G401.6 (cell line): ENCODE measurements around the gene WHAMM.
"Not testable (repeated sequence)": the region's sequence is repeated elsewhere in the genome, so short reads cannot be mapped to it uniquely, and the experiment has no call there.

Experiments used
- FAIRE-seq: peaks from 2 replicates; lab custom pipeline; 2012; peaks lifted over from hg19 to GRCh38; lab: Jason Lieb, UNC

The WHAMM gene, protein sequence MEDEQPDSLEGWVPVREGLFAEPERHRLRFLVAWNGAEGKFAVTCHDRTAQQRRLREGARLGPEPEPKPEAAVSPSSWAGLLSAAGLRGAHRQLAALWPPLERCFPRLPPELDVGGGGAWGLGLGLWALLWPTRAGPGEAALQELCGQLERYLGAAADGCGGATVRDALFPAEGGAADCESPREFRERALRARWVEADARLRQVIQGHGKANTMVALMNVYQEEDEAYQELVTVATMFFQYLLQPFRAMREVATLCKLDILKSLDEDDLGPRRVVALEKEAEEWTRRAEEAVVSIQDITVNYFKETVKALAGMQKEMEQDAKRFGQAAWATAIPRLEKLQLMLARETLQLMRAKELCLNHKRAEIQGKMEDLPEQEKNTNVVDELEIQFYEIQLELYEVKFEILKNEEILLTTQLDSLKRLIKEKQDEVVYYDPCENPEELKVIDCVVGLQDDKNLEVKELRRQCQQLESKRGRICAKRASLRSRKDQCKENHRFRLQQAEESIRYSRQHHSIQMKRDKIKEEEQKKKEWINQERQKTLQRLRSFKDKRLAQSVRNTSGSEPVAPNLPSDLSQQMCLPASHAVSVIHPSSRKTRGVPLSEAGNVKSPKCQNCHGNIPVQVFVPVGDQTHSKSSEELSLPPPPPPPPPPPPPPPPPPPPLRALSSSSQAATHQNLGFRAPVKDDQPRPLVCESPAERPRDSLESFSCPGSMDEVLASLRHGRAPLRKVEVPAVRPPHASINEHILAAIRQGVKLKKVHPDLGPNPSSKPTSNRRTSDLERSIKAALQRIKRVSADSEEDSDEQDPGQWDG

DNA sequence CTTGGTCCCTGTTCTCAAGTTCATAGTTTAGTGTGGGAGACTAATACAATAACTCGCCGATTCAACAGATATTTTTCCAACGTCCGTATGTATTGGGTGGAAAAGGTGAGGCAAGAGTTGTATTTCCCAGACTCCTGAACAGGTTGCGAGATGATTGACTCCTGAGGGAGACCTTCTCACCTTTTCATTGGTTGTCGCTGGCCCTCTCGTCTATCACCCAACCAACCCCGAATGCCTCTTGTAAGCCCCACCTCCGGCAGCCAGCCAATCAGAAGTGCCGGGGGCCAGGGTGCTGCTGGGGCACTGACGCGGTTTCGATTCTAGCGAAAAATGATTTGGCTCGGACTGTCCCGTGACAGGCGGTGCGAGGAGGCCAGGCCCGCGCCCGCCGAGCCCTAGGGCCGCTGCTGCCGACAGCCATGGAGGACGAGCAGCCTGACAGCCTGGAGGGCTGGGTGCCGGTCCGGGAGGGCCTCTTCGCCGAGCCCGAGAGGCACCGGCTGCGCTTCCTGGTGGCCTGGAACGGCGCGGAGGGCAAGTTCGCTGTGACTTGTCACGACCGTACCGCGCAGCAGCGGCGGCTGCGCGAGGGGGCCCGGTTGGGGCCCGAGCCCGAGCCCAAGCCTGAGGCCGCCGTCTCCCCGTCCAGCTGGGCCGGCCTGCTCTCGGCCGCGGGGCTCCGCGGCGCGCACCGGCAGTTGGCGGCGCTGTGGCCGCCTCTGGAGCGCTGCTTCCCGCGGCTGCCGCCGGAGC lies at the start of gene WHAMM:
TSS of gene WHAMM (plus strand) at position 321 of the 753 bp plus-strand sequence. CDS start at position 420, 99 bp downstream.
- FAIRE-seq = peak; percentile 98

DNA sequence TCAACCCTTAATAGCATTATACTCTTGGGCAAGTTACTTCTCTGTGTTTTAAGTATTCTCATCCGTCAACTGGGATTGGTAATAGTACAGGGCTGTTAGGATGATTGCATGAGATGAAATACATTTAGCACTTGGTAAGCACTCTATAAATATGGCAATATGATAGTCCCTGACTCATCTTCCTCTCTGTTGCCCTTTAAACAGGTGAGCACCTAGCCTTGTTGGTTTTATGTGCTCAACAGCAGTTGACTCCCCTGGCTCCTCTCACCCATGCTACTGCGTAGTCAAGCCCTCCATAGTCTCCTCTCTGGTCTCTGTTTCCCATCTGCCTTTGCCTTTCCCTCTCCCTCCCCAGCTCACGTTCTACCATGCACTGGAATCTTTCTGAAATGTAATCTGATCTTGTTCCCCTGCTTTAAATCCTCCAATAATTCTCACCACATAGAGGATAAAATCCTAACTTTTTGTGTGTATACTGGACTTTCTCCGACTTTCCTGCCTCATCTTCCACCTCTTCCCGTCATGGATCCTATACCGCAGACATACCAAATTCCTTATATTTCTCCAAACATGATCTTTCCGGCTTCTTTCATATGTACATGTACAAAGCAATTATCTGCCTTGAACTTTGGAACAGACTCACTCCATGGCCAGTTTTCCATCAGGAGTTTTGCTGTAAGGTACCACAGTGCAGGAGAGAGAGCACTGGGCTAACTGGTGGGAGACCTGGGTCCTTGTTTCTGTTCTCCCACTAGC lies 45.9 kb upstream of the WHAMM start:
- no peak for FAIRE-seq

DNA sequence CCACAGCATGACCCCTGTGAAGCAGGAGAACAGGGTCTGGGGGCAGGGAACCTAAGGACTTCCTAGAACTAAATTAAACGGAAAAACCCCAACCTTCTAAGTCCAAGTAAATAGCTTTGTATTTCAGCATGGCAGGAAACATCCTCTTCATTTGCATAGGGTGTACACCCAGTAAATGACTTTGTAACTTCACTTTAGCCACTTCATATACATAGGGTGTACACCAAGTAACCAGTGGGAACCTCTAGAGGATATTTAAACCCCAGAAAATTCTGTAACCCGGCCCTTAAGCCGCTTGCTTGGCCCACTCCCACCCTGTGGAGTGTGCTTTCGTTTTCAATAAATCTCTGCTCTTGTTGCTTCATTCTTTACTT lies 45.3 kb upstream of the WHAMM start:
- no peak for FAIRE-seq

DNA sequence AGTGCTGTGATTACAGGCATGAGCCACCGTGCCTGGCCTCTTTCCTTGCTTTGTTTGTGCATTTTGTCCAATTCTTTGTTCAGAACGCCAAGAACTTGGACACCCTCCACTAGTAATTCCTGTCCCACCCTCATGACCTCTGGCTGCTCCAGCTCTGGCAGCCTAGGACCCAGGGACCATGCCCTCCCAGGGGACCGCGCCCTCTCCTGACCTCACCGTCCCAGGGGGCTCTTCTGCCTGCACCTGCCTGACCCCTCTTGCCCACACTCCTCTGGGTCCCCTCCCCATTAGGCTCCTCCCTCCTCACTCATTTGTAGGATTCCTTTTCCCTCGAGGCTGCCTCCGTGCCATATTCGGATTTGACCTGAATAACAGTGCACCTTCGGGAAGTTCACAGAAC lies 44.7 kb upstream of the WHAMM start:
- FAIRE-seq = no peak

DNA sequence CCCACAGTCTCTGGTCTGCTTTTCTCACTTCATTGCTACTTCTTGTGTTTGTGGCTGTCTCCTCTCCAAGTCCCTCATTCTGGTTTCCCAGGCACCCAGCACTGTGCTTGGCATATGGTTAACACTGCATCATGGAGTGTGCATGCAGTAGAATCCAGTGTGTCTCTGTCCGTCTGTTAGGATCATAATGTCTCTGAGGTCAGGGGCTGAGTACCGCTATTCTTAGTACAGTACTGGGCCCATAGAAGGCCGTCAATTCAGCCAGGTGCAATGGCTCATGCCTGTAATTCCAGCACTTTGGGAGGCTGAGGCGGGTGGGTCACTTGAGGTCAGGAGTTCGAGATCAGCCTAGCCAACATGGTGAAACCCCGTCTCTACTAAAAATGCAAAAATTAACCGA lies 43.2 kb upstream of the WHAMM start:
- not testable (repeated sequence) for FAIRE-seq

DNA sequence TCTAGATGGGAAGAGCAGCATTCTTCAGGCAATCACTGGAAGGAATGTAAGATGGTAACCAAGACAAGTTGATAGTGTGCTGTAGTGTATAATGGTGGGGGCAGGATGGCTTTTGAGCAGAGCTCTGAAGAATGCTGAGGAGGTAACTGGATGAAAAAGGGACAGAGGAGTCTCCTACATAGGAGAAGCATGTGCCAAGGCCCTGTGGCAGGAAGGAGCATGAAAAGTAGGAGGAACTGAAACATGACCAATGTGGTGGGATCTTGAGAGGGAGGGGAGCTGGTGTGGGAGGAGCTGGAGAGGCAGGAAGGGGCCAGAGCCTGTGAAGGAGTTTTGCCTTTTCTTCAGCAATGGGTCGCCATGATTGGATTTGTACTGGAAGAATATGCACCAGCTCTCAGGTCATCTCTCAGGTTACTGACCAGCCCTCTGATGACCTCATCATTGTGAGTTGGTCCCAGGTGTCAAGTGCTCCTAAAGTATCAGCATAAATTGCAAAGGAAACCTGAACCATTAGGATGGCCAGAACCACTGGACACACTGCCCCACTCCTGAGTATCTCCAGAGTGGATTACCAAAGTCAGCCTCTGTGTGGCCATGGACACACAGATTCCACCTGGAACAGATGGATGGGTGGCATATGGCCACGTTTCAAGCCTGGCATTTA lies 42.1 kb upstream of the WHAMM start:
- FAIRE-seq = no peak

DNA sequence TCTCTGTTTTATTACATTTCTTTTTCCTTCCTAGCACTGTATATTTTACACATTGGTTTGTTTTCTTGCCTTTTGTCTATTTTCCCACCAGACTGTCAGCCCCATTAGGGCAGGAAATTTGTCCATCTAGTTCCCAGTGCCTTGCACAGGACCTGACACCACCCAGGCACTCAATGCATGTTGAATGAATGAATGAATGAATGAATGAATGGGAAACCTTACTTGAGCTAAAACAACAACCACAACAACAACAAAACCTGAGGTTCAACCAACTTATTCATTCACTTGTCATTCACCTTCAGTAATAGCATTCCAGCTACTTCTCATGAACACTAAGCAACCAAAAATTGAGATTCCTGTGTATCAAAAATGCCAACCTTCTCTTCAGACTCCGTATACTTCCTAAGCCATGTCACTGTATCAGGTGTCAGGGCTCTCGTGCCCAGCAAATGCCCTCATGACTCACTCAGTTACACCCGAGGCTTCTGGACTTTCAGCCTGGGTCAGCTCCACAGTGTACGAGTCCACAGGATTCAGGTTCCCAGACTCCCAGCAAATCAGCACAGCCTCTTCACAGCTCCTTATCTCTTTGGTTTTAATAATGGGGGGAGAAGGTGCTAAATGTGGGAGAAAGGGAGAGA lies 40.9 kb upstream of the WHAMM start:
- no peak for FAIRE-seq

DNA sequence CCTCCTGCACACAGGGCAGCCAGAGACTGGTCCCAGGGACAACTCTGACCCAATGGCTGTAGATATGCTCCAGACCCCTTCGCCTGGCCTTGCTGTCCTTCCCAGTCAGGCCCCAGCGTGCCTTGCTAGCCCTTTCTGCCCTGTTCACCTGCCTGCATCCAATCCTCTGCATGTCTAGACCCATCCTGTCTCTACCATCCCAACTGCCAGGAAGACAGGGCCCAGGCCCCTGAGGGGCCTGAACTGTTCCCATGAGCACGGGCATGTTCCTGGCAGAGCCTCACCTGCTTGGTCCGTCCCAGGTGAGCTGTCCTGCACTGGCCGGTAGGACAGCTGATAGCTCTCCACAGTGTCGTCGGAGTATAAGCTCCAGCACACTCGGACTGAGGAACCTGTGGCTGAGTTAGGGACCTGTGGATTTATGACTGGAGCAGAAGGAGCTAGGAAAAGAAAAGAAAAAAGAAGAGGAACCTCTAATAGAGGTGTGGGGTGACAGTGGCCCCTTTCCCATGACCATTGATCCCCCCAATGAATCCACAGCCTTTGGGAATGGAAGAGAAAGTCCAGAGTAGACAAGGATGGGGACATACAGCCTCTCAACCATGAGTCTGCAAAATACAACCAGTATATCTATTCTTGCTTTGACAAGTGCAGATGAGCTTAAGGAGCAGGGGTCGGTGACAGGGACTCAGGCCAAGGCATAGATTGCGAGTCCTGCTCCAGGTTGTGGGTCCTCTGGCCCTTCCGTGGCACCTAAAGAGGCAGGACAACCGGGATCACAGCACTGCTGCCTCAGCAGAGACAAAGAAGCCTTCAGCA lies 37.4 kb upstream of the WHAMM start:
- no peak for FAIRE-seq

DNA sequence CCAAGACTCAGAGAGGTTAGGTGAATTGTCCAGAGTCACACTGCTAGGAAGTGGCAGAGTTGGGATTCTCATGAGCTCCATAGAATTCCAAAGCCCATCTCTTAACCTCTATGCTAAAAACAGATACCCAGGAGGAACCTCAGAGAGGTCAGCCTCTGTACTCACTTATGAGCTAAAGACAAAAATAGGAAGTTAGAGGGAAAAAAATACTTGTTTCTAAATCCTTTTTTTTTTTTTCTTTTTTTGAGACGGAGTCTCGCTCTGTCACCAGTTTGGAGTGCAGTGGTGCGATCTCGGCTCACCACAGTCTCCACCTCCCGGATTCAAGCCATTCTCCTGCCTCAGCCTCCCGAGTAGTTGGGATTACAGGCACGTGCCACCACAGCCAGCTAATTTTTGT lies 34.9 kb upstream of the WHAMM start:
- no peak for FAIRE-seq

DNA sequence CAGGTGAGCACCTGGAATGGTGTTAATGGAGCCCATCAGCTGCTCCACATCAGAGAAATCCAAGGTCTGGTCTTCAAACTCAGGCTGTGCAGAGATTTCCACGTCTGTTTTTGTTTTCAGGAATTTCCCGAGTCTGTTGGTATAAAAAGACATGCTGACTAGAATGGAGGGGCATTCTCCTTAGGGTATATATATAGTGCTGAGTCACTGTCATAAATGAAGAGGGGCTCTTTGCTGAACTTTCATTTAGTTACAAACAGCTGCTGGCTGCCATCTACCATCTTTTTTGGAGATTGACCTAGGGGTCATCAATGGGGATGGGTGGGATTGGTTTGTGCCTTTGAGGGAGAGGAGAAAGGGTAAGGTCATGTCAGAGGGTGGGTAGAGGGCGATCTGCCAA lies 30.7 kb upstream of the WHAMM start:
- FAIRE-seq = no peak

DNA sequence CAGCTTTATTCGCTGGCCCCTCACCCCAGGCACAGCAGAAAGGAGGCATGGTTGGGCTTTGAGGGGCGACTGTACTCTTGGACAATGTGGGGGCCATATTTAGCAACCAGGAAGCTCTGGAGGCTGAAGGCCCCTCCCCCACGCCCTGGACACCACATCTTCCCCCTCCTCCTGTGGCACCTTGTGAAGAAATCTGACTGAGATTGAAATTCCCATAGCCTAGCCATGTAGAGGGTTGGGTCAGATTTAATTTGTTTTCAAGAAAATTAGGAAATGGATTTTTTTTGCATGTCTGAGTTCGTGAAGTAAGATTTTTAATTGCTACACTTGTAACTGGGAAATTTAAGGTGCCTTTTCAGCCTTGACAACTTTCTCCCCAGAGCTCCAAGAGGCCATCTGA lies 28.1 kb upstream of the WHAMM start:
- FAIRE-seq = no peak

DNA sequence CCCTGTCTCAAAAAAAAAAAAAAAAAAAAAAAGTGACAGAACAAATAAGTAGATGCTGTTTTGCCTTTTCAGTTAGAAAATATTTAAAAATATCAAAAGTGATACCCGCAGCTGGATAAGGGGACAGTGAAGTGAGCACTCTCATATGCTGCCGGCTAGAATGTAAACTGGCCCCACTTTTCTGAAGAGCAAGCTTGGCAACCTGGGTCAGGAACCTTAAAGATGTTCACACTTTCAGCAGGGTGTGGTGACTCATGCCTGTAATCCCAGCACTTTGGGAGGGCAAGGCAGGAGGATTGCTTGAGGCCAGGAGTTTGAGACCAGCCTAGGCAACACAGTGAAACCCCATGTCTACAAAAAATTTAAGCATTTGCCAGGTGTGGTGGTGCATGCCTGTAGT lies 20.9 kb upstream of the WHAMM start:
- FAIRE-seq = no peak

DNA sequence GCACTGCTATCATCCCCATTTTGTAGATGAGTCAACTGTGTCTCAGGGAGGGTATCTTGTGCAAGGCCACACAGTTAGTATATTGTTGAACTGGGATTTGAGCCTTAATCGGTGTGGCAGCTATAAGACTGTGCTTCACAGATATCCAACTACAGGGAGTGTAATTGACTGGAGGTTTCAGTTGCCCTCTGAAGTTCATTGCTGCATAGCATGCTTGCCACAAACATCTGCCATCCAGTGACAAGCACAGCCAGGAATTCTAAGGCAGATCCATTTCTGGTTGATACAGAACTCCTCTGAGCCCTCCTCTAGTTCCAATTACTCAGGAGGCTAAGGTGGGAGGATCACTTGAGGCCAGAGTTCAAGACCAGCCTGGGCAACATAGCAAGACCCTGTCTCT lies 19.9 kb upstream of the WHAMM start:
- FAIRE-seq = no peak

DNA sequence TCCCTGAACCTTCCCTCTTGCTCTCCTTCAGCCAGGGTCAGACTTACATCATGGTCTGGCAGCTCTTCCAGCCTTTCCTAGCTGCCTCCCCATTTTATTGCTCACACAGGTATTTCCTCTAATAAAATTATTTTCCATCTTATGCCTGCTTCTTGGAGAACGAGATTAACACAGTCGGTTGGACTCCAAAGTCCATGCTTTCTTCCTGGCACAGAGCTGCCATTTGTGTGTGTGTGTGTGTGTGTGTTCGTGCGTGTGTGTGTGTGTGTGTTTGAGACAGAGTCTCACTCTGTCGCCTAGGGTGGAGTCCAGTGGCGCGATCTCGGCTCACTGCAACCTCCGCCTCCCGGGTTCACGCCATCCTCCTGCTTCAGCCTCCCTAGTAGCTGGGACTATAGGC lies 19.1 kb upstream of the WHAMM start:
- FAIRE-seq = no peak

DNA sequence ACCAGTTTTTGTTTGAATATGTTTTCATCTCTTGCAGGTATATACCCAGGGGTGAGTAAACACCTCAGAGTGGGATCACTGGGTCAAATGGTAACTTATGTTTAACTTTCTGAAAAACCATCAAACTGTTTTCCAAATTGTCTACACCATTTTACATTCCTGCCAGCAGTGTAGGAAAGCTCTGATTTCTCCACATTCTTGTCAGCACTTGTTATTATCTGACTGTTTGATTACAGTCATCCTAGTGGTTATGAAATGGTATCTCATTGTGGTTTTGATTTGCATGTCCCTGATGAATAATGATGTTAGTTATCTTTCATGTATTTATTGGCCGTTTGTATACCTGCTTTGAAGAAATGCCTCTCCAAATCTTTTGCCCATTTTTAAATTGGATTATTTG lies 17.4 kb upstream of the WHAMM start:
- no peak for FAIRE-seq

DNA sequence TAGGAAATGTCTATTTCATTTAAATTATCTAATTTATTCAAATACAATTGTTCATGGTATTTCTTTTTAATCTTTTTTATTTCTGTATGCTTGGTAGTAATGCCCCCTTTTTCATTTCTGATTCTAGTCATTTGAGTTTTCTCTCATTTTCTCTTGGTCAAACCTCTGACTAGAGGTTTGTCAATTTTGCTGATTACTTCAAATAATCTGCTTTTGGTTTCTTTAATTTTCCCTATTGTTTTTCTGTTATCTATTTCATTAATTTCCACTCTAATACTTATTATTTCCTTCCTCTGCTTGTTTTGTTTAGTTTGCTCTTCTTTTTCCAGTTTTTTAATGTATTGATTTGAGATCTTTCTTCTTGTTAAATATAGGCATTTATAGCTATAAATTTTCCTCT lies 15.7 kb upstream of the WHAMM start:
- FAIRE-seq = no peak

DNA sequence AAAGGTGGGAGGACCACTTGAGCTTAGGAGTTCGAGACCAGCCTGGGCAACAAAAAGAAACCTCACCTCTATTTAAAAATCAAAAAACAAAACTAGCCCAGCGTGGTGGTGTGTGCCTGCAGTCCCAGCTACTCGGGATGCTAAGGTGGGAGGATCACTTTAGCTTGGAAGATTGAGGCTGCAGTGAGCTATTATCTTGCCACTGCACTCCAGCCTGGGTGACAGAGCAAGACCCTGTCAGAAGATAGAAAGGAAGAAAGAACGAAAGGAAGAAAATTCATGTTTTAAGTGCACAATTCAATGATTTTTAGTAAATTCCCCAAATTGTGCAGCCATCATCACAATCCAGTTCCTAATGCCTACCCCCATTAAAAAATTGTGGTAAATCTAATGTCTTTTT lies 11.3 kb upstream of the WHAMM start:
- FAIRE-seq = no peak

DNA sequence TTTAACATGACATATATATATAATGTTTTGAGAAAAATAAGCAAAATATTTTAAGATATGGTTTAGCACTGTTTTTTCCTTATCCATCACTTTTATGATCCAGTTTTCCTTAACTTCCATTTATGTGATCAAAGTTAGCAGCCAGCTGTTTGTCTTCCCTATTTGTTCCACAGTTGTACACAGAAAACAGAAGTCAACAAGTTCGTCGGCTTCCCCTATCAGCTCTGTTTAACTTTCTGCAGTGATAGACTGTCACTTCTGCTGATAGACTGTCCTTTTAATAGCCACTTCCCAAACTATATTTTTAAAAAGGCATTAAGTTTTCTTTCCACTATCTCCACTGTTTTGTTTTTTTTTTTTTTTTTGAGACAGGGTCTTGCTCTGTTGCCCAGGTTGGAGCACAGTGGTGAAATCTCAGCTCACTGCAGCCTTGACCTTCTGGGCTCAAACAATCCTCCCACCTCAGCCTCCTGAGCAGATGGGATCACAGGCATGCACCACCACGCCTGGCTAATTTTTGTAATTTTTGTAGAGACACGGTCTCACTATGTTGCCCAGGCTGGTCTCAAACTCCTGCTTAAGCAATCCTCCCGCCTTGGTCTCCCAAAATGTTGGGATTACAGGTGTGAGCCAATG lies 10.8 kb upstream of the WHAMM start:
- no peak for FAIRE-seq

DNA sequence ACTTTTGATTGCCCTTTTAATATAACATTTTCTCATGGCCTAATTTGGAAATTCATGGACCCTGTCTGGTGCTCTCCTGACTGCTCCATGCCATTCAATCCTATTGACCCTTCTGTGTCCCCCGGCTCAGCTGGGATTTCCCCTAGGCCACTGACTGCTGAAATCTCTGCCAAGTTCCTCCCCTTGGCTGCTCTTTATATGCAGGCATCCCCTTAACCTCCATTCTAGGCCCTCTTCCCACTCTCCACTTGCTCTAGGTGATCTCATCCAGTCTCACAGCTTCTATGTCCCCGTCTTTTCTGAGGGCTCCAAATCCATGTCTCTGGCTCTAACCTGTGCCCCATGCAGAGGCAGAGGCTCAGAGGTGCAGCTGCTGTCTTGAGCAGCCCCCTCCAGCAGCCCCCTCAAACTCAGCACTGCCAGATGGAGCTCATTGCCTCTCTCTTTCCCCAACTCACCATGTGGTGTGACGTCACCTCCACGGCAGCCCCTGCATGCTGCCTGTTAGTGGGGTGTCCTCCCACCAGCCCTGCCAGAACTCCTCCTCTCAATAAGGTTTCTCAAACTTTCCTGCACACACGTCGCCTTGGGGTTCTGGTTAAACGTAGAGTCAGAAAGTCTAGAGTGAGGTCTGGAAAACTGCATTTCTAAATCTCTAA lies 10.1 kb upstream of the WHAMM start:
- FAIRE-seq = no peak
